Pancreas (tissue), 10 donors: ENCODE data around the gene CPT1A. TPM values are rescaled to one million over a fixed set of nuclear protein-coding genes. Genes with fewer than 3 reads are reported as not detected.

Experiments
- ATAC-seq, 4 donors: fragments of 200-7000 bp; cut with Tn5 transposase; one replicate each; pipeline versions ENCODE4 v1.8.0 to v1.9.1; 2020; ENCODE audit warnings: mild to moderate bottlenecking in 4 of 4, moderate library complexity in 4 of 4
- DNase-seq, 6 donors: peaks; one replicate each; pipeline ENCODE4 v3.0.0-alpha.2; 2020
- FAIRE-seq: peaks from 2 replicates; lab custom pipeline; 2012; peaks lifted over from hg19 to GRCh38; lab: Jason Lieb, UNC
- H3K27ac ChIP-seq, 4 donors: fragments of 200-600 bp; sonication (generic); 1 replicate in 3 of 4; 2 replicates in 1 of 4; pipeline versions ENCODE4 v1.5.0 to v1.8.0; 2020
- H3K27me3 ChIP-seq, 4 donors: fragments of 200-600 bp; one replicate each; pipeline ENCODE4 v1.8.0; 2021
- H3K36me3 ChIP-seq, 3 donors: fragments of 200-600 bp; sonication (generic) in 1 of 3; one replicate each; pipeline versions ENCODE4 v1.5.0 to v1.8.0; 2020 to 2021
- H3K4me1 ChIP-seq, 3 donors: fragments of 200-600 bp; one replicate each; pipeline ENCODE4 v1.8.0; 2021
- H3K4me3 ChIP-seq, 4 donors: fragments of 200-600 bp; sonication (generic) in 2 of 4; one replicate each; pipeline versions ENCODE4 v1.5.0 to v1.8.0; 2020 to 2021
- H3K9me3 ChIP-seq, 4 donors: fragments of 200-600 bp; one replicate each; pipeline ENCODE4 v1.8.0; 2021
- CTCF ChIP-seq, 4 donors: fragments of 200-600 bp; sonication (generic) in 3 of 4; IDR thresholded peaks; one replicate each; pipeline versions ENCODE4 v1.5.0 to v1.8.0; 2021; ENCODE audit warnings: antibody characterized with exemption in 4 of 4
- WGBS, 2 donors: extraction: QIAGEN DNeasy Blood & Tissue Kit; methylation state at CpG; one replicate each; pipeline ENCODE4 v1.1.7; 2013; 5-methylcytosine and 5-hydroxymethylcytosine counted together
- intact Hi-C, 3 donors: fragments of 100-400 bp; cut with DNase I; formaldehyde crosslinking; loops; one replicate each; pipeline versions ENCODE4 v1.11.1 to v1.14.2; 2022
- polyA plus RNA-seq, 2 donors: library from polyadenylated mRNA; stranded (reverse); fragments of 200-250 nt; gene quantifications; one replicate each; pipeline ENCODE4 v1.2.3, GENCODE V29; 2013
- total RNA-seq, 6 donors: library from RNA; stranded (reverse); fragmentation: NEBNext Ultra II Directional in 4 of 6; extraction: Animal tissue kit (Norgen Biotek cat#: 25700) in 4 of 6; gene quantifications; one replicate each; pipeline versions ENCODE4 v1.2.1 to v1.2.4, GENCODE V29; 2021 to 2023
- donor health status: healthy with polysubstance abuse.
- donor health status: DM: no; HTN: no; CAD: no; lungs with moderate emphysema.
- donor health status: DM: no; HTN: no; CAD: no.
- donor health status: control.
- donor health status: control.
- donor health status: Bipolar disorder and iron deficiency.
- donor health status: DM: yes; HTN: yes; CAD: no.
- donor health status: DM: no; HTN: no; CAD: no.
- donor health status: DM: no; HTN: no; CAD: no.
- donor health status: DM: yes; HTN: yes; CAD: no.

Gene CPT1A
- total and polyA plus RNA-seq, 8 donors, result 9.5 to 33.7 (median 20.5) TPM

DNA sequence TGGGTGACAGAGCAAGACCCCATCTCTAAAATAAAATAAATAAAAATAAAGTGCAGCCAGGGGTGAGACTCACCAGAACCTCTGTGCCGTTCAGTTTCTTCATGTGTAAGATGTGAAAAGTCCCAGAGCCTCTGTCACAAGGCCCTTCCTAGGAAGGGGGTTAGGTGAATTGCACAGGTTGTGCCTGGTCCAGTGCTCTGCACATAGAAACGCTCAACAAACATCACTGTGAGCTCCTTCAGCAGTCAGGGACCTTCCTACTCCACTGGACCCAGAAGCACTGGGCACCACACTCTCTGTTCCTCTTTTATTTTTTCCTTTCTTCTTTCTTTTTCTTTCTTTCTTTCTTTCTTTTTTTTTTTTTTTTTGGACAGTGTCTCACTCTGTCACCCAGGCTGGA lies 39.6 kb upstream of the CPT1A start:
- TF ChIP-seq CTCF (IDR thresholded peaks at IDR 0.05), result no peak
- no peak overlapping the region for H3K4me3 ChIP-seq
- 90 to 93% methylated on average over 2 of the region's 2 CpGs for WGBS, 2 donors
- intact Hi-C loops, result no loop called here
- H3K36me3 ChIP-seq, result no peaks in the 10 kb centered on the region
- H3K9me3 ChIP-seq, result no peaks in the 10 kb centered on the region
- no peak for DNase-seq
- no peaks in the 10 kb centered on the region for H3K4me1 ChIP-seq
- FAIRE-seq, result no peak
- ATAC-seq, result no peak
- no peak overlapping the region for H3K27ac ChIP-seq
- no peaks in the 10 kb centered on the region for H3K27me3 ChIP-seq

GRCh38 chr11:68880851-68881250 lies 39.1 kb upstream of the CPT1A start:
- DNase-seq, result no peak
- H3K9me3 ChIP-seq, result no peaks in the 10 kb centered on the region
- intact Hi-C loops, result no loop called here
- H3K4me1 ChIP-seq, result no peaks in the 10 kb centered on the region
- H3K27ac ChIP-seq, result no peak overlapping the region
- no peak for ATAC-seq
- H3K4me3 ChIP-seq, result no peak overlapping the region
- no peaks in the 10 kb centered on the region for H3K36me3 ChIP-seq
- H3K27me3 ChIP-seq, result no peaks in the 10 kb centered on the region
- FAIRE-seq, result no peak
- no peak for TF ChIP-seq CTCF (IDR thresholded peaks at IDR 0.05)
- WGBS, 2 donors, result 93 to 94% methylated on average over 5 of the region's 5 CpGs

DNA sequence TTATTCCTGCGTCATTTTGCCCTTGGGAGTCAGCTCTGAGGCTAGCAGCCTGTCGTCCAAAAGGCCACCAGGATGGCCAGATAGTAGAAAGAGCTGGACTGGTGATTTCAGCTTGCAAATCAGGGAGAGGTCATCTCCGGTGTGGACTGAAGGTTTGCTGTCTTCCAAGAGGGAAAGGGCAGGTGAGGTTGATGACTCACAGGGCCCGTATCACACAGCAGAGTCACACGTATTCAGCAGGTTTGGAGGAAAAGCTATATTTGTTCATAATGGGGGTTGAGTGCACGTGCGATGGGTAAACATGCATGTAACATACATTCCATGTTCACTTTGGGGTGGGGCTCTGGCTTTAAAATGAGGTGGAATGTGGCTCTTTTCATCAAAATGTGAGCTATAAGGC lies 36.3 kb upstream of the CPT1A start:
- FAIRE-seq, result no peak
- 77 to 83% methylated on average over 7 of the region's 7 CpGs for WGBS, 2 donors
- H3K9me3 ChIP-seq, result no peaks in the 10 kb centered on the region
- ATAC-seq, result no peak
- no peaks in the 10 kb centered on the region for H3K27me3 ChIP-seq
- no peak overlapping the region for H3K4me3 ChIP-seq
- peaks cover 0 to 4% (median 0%) of the 10 kb centered on the region in 3 donors for H3K4me1 ChIP-seq
- no peak for TF ChIP-seq CTCF (IDR thresholded peaks at IDR 0.05)
- H3K36me3 ChIP-seq, result no peaks in the 10 kb centered on the region
- no peak overlapping the region for H3K27ac ChIP-seq
- intact Hi-C loops, result no loop called here
- no peak for DNase-seq

DNA sequence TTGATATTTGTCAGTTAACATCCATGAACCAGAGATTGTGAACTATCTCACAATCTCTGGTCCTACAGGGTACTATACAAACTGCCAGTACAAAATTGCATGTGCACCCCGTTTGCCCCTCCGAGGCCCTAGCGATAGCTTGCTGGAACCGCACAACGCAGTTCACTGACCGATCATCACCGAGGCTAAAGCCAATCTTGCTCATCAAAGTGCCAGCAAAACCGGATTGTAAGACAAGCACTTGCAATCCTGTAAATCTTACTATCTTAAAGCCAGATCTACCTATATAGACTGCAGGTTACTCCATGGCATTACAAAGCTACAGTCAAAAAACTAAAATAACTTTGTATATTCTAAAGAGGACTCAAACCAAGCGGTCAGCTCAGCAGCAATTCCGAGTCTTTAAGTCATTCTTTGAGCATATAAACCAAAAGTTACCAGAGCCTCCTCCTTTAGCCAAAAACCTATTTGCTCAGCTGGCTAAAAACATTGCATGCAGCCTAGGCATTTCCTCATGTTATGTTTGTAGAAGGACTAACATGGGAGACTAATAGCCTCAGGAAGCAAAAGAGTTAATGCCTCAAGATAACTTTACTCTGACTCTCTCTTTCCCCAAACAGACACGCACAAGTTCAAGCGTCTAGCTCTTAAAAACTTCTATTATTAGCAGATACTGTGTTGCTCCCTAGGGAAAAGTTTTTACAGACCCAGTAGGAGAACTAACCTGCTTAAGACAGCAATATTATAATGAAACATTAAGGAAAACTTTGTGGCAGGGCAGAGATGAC lies 30.7 kb upstream of the CPT1A start:
- Histone ChIP-seq H3K36me3 (no peaks in the 10 kb centered on the region), H3K4me3 (no peak overlapping the region), H3K9me3 (no peaks in the 10 kb centered on the region), H3K4me1 (peaks cover 0 to 4% (median 0%) of the 10 kb centered on the region in 3 donors), H3K27me3 (no peaks in the 10 kb centered on the region), H3K27ac (no peak overlapping the region)
- no peak for DNase-seq
- peak in 2 of 4 donors; percentile 19 to 38 for ATAC-seq
- no peak for TF ChIP-seq CTCF (IDR thresholded peaks at IDR 0.05)
- intact Hi-C loops, result no loop called here
- no peak for FAIRE-seq
- 47 to 60% methylated on average over 12 of the region's 12 CpGs for WGBS, 2 donors

DNA sequence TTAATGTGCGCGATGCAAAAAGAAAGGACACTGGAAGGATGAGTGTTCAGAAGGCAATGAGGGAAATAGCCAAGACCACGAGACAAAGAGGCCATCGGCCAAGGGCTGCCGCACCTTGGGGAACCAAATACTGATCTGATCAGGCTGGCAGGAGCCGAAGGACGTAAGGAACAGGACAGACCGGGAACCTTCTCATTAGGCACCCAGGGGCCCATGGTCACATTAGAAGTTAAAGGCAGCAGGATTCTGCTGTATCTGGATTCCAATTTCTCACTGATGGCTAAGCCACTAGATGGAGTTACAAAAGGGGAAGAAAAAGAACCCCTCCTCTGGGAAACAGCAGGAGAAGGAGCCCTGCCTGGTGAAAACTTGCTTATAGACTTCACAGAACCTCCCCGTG lies 28.8 kb upstream of the CPT1A start:
- Histone ChIP-seq H3K4me1 (peaks cover 0 to 4% (median 0%) of the 10 kb centered on the region in 3 donors), H3K4me3 (peak overlapping the region in 3 of 4 donors; percentile 18 to 39 (median 38)), H3K27ac (no peak overlapping the region), H3K36me3 (no peaks in the 10 kb centered on the region), H3K27me3 (no peaks in the 10 kb centered on the region), H3K9me3 (no peaks in the 10 kb centered on the region)
- DNase-seq (no peak), ATAC-seq (peak; percentile 24 to 70 (median 51)), FAIRE-seq (no peak)
- intact Hi-C loops, result no loop called here
- no peak for TF ChIP-seq CTCF (IDR thresholded peaks at IDR 0.05)
- 61 to 76% methylated on average over 9 of the region's 9 CpGs for WGBS, 2 donors
